NCI-H2171 (cell line): ENCODE data around the gene BABAM2.
"Not testable (repeated sequence)": the region's sequence is repeated elsewhere in the genome, so short reads cannot be mapped to it uniquely, and the experiment has no call there.

Experiments used
- DNase-seq: peaks from one replicate; lab custom pipeline; 2025; lab: John Stamatoyannopoulos, UW

Gene BABAM2

DNA sequence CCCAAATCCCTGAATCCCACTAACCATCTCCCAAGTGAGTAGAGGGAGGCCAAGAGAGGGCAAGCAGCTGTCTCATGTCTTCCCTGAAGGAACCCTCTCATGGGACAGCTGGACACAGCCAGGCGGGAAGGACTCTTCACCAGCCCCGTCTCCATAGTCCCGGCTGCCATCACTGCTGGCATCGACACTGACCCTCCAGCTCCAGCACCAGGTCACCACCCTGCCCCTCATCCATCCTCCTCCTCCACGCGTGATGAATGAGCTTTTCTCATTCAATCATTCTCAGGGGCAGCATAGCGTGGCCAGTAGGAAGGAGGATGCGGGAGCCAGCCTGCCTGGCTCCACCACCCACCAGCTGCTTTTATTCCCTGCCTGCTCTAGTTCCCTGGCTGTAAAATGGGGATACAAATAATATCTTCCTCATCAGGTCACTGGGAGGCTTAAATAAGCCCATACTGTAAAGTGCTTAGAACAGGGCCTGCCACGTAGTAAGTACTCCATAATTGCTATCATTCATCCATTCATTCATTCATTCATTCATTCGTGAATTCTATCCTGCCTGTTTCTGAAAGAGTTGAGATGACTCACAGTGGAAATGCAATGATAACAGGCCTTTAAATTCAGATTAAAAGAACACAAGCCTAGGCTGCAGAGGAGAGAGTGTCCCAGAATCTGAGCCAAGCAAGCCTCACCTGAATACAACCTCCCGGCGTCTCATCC, 471.6 kb downstream of the BABAM2 start:
- DNase-seq, result no peak

DNA sequence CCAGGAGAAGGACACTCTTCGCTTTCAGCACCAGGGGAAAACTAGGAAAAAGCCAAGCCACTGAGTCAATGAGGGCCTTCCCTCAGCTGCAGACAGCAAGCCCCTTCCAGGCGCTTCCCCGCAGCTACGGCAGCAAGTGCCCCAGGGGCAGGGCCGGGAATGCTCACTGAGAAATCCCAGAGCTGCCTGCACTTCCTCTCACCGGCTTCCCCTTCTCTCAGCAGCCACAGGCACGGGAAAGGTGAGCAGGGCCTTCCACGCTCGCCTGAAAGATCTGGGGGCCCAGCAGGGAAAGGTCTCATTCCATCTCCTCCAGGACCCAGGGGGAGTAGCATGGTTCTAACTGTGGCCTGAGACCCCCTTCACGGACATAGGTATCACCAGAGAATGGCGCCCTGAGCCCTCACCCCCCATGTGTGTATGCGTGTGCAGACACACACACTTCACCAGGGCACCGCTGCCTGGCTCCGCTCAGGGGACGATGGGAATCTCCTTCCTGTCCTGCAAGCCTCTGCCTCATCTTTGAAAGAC, 472.5 kb downstream of the BABAM2 start:
- DNase-seq, result no peak

DNA sequence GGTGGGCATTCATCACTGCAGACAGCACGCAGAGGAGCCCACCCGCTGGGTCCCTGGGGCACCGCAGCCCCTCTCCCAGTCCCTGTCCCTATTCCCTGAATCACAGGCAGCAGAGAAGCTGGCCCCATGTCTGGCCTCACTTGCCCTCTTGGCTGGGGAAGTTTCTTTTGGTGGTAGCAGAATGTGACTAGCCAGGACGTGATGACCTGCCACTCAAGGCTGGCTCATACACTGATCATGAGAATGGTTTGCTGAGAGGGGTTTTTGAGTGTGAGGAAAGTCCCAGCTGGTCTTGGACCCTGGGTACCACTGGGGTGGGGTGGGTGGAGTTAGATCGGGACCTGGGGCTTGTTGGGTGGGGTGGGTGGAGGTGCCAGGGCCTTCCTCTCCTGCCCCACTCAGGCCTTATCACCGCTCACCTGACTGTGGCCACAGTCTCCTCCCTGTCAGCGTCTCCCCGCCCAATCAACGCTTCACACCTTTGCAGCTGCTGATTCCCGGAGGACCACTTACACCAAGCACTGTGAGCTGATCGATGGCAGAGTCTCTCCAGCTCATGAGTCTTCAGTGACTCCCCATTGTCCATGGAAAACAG, 473.3 kb downstream of the BABAM2 start:
- no peak for DNase-seq

DNA sequence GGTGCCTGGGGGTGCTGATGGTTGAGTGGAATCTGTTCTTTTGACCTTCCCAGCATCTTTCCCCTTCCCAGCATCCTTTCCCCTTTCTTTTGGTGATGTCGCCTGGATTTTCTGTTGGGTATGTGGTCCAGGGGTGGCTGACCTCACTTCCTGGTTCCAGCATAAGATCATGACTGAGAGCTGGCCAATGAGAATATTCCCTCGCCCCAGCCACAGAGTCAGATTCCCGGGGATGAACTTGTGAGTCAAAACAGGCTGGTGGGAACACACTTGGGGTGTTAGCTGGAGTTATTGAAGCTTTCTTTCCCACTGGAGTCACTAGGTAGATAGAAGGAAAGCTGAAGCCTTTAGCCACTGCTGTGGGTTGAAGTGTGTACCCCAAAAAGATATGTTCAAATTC, 474.1 kb downstream of the BABAM2 start:
- no peak for DNase-seq

DNA sequence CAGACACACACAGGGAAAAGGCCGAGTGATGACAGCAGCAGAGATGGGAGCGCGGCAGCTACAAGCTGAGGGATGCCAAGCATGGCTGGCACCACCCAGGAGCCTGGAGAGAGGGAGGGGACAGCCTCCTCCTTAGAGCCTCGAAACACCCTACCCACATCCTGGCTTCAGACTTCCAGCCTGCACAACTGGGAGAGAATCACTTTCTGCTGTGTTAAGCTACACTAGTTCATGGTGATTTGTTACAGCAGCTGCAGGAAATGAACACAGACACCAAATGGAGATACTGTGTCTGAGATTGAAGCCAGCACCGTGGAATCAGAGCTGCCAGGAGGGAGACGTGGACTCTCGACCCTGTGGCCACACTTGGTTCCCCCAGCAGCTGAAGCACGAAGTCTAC, 474.6 kb downstream of the BABAM2 start:
- no peak for DNase-seq

DNA sequence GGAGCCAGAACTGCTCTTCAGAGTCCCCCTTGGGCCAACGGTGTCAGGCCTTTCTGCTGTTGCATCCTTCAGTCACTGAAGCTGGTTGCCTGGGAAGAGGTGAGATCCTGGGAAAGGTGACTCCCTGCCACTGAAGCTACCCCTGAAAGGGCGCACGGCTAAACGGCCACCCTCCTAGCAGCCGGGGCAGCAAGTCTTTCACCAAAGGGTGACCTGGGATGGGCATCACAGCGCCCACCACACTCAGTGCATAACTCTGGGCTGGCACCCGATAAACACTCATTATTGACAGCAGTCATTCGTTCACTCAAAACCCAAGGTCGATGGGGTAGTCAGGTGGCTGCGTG, 475.6 kb downstream of the BABAM2 start:
- no peak for DNase-seq

DNA sequence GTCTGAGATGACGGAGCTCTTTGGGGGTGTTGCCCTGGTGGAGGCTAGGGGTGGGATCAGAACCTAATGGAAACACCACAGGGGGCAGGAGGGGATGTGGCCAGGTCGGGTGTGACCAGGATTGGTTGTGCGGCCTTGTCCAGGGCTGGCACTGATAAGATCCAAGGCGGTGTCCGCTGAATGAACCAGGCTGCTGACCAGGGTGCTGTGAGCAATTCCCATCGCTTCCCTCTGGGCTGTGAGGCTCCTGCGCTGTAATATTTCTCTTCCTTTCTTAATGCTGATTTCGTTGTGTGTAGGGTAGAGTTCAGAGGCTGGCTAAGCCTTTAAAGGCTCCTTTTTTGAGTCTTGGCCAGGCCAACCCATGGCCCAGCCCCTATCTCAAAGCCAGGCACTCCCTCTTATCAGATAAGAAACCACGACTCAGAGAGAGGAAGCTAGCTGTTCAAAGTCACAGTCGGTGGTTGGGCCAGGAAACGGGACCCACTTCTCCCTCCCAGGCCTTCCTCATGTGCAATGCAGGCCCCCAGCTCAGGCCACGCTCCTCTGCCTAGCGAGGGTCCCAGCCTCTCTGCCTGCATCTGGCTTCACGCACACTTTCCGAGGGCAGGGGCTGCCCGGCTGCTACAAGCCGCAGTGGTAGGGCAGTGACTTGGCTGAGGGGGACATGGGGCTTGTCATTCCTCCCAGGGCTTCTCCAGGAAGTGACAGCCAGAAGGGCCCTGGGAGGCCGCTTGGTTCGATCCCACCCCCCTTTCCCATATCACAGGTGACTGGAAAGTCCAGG, 476.2 kb downstream of the BABAM2 start:
- no peak for DNase-seq

DNA sequence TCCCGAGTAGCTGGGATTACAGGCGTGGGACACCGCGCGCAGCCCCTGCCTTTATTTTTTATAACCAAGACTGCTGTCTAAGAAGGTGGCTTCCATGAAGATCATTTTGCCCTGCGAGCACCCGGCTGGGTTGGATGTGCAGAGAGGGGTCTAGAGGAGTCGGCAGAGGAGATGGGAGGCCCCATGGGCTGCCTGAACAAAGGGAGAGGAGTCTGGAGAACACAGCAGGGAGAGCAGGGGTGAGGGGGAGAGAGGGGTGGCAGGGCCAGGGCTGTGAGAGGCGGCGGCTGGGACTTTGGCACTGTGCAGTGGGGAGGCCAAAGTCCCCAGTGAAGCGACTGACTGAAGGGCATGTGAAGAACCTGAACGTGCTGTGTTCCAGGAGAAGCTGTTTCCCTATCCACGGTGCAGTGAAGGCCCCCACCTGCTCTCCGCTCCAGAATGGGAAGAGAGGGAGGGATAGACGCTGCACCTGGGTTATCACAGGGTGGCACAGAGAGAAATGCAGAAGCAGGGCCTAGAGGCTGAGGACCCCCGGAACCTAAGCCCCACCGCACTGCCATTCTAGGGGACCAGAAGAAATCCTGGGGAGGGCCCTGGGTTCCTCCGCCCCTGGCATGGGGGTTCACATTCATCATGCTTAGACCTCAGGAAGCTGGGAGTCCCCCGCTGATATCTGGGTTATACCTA, 477.3 kb downstream of the BABAM2 start:
- DNase-seq, result no peak

DNA sequence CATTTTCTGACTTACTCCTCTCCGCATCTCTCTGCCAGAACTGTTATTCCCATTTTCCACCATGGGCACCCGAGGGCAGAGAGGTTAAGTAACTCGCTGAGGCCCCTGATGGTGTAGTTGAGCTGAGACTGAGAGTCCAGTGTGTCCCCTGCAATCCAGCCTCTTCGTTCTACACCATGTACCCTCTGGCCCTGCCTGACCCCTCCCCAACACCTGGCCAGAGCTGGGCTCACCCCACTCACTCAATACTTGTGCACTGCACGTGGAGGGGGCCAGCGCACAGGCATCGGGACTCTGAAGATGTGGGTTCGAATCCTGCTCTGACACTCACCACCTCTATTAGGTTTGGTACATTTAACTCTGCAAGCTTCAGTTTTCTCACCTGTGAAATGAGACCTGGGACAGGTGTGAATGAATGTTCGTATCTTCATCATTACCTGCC, 477.8 kb downstream of the BABAM2 start:
- DNase-seq, result no peak

DNA sequence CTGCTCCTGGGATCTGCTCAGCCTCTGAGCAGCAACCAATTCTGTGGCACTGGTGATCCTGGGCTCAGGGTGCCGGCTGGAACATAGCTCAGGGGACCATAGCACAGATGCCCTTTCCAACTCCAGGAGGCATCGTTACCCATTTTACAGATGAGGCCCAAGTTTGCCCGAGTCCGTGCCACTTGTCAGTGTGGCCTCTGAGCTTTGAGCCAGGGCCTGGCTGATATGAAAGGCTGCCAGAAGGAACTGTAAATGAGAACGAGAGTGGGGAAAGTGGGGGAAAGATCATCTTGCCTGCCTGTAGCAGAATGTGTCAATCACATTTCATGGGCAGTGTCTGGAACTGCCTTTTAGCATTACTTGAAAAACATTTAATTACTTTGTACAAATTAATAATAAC, 478.8 kb downstream of the BABAM2 start:
- no peak for DNase-seq

DNA sequence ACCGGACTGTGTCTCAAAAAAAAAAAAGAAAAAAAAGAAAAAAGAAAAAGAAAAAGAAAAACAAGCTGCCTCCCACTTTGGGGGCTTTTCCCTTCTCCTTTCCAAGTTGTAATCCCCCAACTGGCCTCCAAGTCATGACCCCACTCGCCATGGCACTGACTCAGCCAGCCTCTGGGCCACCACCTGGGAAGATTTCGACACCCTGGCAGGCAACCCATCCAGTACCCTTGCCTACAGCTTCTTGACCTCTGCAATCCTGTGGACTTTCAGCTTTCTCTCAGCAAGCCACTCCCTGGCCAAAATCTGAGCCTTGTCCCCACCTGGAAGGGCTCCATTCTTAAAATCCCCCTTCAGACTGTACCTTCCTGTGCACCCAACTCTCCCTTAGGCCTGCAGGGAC, 479.8 kb downstream of the BABAM2 start:
- no peak for DNase-seq

DNA sequence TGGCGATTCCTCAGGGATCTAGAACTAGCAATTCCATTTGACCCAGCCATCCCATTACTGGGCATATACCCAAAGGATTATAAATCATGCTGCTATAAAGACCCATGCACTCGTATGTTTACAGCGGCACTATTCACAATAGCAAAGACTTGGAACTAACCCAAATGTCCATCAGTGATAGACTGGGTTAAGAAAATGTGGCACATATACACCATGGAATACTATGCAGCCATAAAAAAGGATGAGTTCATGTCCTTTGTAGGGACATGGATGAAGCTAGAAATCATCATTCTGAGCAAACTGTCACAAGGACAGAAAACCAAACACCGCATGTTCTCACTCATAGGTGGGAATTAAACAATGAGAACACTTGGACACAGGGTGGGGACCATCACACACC, 481.2 kb downstream of the BABAM2 start:
- DNase-seq, result not testable (repeated sequence)

DNA sequence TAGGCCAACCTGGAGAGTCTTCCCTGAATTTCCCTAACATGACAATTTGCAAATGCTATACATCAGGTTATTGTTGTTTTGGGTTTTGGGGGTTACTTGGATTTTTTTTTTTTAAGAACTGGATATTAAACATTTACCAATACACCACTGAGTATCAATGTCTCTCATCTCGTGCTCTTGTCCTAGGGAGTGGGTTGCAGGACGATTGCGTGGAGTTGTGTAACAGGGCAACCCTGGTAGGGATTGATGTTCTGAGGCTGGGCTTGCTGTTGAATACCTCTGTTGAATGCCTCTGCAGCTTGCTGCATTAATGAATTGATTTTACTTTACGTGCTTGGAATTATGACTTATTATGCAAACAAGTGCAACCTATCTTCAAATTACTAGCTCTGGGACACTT, 483.3 kb downstream of the BABAM2 start:
- no peak for DNase-seq

DNA sequence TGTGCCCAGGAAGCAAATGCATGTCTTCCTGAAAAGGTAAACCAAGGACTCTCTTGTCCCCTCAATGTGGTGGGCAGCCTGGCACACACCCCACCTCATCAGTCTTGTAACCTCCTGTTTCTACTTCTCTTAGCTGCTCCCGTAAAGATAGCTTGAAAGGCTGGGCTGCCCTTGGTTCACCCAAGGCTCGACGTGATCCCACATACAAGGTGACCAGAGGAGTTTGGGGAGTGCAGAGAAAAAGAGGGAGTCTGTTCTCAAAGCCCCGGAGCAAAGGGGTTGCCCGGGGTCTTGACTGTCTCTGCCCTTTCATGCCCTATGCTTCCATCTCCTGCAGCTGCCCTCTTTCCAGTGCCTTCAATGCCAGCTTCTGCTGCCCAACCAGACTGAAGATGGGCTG, 483.8 kb downstream of the BABAM2 start:
- no peak for DNase-seq

DNA sequence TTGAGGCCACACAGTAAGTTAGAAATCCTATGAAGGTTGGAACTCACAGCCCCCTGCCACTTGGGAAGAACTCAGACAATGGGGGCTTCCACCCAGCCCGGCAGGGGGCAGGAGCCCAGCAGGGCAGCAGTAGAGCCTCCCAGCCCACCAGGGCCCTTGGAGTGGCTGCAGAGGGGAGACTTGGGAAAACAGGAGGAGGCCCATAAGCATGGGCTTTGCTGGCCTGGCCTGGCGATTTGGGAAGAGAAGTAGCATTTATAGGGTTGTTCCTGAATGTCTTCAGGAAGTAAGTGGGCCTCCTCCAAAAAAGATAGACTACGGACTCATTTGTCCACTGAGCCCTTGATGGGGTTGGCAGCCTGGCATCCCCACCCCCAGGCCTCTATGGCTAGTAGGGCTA, 484.7 kb downstream of the BABAM2 start:
- DNase-seq, result no peak

DNA sequence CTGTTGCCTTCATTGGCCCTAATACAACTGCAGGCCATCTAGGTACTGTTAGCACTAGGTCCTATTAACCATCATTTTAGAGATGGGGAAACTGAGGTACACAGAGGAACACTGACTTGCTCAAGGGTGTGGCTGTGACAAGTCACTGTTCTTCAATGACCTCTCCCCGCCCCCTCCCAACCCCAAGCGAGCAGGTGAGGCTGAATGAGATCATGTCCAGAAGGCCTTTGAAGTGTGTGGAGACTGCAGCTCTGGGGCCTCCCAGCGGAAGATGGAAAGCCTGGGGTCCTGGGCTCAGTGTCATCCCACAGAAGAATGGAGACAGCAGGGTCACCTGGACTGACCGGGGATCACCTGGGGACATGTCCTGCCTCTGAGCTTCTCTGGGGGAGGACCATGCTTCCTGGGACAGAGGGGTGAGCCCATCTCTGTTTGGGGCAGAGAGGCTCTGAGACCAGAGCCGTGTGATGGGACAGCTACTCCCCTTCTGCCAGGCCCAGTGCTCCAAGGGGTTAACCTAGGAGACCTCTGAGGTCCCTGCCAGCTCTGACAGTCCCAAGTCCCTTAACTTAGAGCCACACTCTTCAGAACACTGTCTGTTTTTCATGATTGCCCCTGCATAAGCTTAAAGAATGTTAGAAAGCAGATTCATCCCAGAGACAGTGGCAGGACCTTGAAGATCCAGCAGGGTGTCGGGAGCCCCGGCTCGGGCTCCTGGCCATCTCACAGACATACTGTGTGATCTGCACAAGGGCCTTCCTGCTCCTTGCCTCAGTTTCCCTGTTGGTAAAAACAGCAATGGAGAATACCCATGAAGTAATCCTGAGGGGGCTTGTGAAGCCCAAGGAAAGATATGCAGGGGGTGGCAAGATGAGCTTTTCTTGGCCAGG, 485.5 kb downstream of the BABAM2 start:
- DNase-seq, result no peak

DNA sequence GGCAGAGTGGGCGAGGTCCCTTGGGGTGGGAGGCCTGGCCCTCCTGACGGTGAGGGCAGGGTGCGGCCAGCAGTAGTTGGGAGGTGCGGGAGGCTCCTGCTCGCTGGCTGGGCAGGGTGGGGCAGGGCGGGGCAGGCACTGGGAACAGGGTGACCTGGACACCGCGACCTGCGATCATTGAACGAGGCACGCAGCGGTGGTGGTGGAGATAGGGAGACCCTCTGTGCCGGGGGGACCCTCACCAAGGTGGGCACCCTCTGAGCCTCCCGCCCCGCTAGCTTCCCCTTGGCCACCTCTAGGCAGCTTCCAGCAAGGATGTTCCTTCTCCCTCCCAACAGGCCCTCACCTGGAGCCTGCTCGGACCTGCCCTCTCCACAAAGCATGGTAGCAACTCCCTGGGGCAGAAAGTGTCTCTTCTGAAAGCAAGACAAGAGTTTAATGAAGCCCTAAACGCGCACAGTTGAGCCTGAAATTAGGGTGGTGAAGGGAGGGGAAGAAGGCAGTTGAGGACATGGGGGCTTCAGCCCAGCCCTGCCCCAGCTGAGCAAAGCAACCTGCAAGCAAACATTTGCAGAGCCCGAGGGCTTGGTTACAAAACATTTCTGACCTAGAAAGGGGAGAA, 486.8 kb downstream of the BABAM2 start:
- DNase-seq, result no peak

DNA sequence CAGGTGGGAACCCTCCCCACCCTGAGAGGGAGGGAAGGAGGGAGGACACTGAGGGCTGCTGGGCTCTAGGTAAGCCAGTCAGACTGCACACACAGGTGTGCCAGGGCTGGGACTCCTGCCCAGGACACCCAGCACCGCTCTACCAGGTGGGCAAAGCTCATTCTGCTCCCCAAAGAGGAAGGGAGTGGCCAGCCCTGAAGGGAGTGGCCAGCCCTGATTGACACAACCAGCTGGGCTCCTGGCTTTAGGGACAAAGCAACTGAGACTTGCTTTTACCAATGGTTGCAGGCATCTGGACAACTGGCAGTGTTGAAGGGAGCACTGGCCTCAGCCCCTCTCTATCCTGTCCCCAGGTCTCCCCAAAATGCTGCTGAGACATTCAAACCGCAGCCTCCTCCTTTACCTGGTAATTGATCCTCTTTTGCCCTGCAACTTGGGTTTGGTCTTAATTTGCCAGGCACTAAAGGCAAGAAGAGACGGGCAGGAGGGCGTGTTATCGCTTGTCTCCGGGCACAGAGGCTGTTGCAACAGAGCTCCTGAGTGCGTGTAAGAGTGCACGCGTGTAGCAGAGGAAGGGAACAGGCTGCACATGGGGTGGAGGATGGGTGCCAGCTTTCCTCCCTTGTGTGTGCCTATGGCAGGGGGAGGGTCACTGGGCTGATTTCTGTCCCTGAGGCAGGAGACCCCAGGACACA, 487.6 kb downstream of the BABAM2 start:
- peak; percentile 48 for DNase-seq

DNA sequence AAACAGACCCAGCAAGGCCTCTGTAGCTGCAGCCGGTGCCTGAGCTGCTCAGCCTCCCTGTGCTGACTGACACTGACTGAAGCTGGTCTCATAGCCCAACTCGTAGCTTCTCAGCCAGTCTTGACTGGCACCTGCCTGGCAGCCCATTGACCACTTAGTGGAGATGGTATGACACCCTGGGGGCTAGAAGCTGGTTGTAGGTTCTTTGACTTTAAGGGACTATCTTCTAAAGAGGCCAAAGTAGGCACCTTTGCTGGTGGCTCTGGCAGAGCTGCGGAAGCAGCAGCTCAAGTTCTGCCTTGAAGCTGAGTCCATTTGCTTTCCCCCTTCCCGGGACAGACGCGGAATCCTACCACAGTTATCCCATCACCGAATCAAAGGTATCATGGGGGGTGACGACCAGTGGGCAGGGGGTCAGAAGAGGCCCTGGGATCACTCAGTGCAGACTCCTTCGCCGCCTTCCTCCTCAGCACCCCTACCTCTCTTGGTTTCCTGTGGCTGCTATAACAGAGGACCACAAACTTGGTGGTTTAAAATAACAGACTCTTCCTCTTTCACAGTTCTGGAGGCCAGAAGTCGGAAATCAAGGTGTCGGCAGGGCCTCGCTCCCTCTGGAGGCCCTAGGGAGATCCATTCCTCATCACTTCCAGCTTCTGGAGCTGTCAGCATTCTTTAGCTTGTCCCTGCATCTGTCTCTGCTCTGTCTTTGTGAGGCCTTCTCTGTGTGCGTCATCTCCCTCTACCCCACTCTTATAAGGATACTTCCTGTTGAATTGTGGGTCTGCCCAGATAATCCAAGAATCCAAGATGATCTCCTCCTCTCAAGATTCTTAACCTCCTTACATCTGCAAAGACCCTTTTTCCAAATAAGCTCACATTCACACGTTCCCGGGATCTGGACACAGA, 488.4 kb downstream of the BABAM2 start:
- no peak for DNase-seq
